Esophagus muscularis mucosa (tissue), 4 donors: ENCODE measurements around the gene MACROD2. TPM values are rescaled to one million over a fixed set of nuclear protein-coding genes. Genes with fewer than 3 reads are reported as not detected.

Experiments used
- DNase-seq: peaks from one replicate; pipeline ENCODE4 v3.0.0-alpha.2; 2017; ENCODE audit errors: extremely low spot score
- H3K27ac ChIP-seq, 4 donors: fragments of 200-600 bp; sonication (generic); replicated peaks in 1 of 4; 1 replicate in 3 of 4; 2 replicates in 1 of 4; pipeline ENCODE4 v1.5.1; 2016 to 2019; ENCODE audit warnings: mild to moderate bottlenecking in 1 of 4
- H3K27me3 ChIP-seq, 4 donors: fragments of 200-600 bp; sonication (generic); one replicate each; pipeline versions ENCODE4 v1.5.1 to v1.6.0; 2016 to 2019
- H3K36me3 ChIP-seq, 4 donors: fragments of 200-600 bp; sonication (generic); one replicate each; pipeline ENCODE4 v1.5.1; 2016 to 2019
- H3K4me1 ChIP-seq, 4 donors: fragments of 200-600 bp; sonication (generic); one replicate each; pipeline ENCODE4 v1.5.1; 2016 to 2019
- H3K4me3 ChIP-seq, 4 donors: fragments of 200-600 bp; sonication (generic); 1 replicate in 2 of 4; 2 replicates in 2 of 4; pipeline ENCODE4 v1.5.1; 2016 to 2019; ENCODE audit warnings: mild to moderate bottlenecking in 4 of 4, moderate library complexity in 1 of 4
- H3K9me3 ChIP-seq, 4 donors: fragments of 200-600 bp; sonication (generic); 1 replicate in 3 of 4; 2 replicates in 1 of 4; pipeline ENCODE4 v1.5.1; 2016 to 2019
- CTCF ChIP-seq, 3 experiments: fragments of 200-600 bp in 2 of 3; fragments of 450-650 bp in 1 of 3; sonication (generic) in 2 of 3; IDR thresholded peaks; one replicate each; pipeline ENCODE4 v1.5.1; 2017 to 2019; ENCODE audit warnings: antibody characterized with exemption in 3 of 3, mild to moderate bottlenecking in 2 of 3, moderate library complexity in 1 of 3
- EP300 ChIP-seq: sonication (generic); formaldehyde crosslinking; IDR thresholded peaks from one replicate; pipeline ENCODE4 v1.6.1; 2017; ENCODE audit warnings: antibody characterized with exemption
- POLR2A ChIP-seq: fragments of 450-650 bp; IDR thresholded peaks from one replicate; pipeline ENCODE4 v1.6.1; 2017; ENCODE audit warnings: antibody characterized with exemption, moderate library complexity, mild to moderate bottlenecking, low read depth
- POLR2AphosphoS5 ChIP-seq, 2 donors: sonication (generic); formaldehyde crosslinking; IDR thresholded peaks; one replicate each; pipeline ENCODE4 v1.6.1; 2017; ENCODE audit warnings: antibody characterized with exemption in 2 of 2
- WGBS: methylation state at CpG from one replicate; pipeline ENCODE4 v1.1.5; 2018; 5-methylcytosine and 5-hydroxymethylcytosine counted together
- intact Hi-C: fragments of 100-400 bp; cut with DNase I; formaldehyde crosslinking; loops from one replicate; pipeline ENCODE4 v1.15.1; 2023
- total RNA-seq, 4 donors: library from RNA; depleted of rRNA; stranded (reverse); fragments of >200 nt; gene quantifications; one replicate each; pipeline versions ENCODE4 v1.1.0 to v1.2.1, GENCODE V29; 2016

Gene MACROD2
- total RNA-seq, 4 donors from 2014 or later, result 1.4 to 3.6 (median 2.6) TPM

- H3K4me3 ChIP-seq, result no peak overlapping the region
- DNase-seq, result no peak
- no peaks in the 10 kb centered on the region for H3K9me3 ChIP-seq
- no peak overlapping the region for H3K27ac ChIP-seq
- H3K27me3 ChIP-seq, result no peaks in the 10 kb centered on the region
- intact Hi-C loops, result no loop called here
- TF ChIP-seq POLR2AphosphoS5 (IDR thresholded peaks at IDR 0.05) (no peak), EP300 (no peak), CTCF (IDR thresholded peaks at IDR 0.05) (no peak), POLR2A (no peak)
- H3K4me1 ChIP-seq, result no peaks in the 10 kb centered on the region
- WGBS, result 87% methylated on average over 3 of the region's 3 CpGs
- H3K36me3 ChIP-seq, result no peaks in the 10 kb centered on the region
Measured at GRCh38 chr20:14732343-14732742, 737.0 kb downstream of the MACROD2 start.

GRCh38 chr20:14732996-14733395 is 737.7 kb downstream of the MACROD2 start:
- 71% methylated on average over 1 of the region's 1 CpG for WGBS
- no peak for DNase-seq
- intact Hi-C loops, result no loop called here
- TF ChIP-seq POLR2AphosphoS5 (IDR thresholded peaks at IDR 0.05) (no peak), POLR2A (no peak), EP300 (no peak), CTCF (IDR thresholded peaks at IDR 0.05) (no peak)
- Histone ChIP-seq H3K9me3 (no peaks in the 10 kb centered on the region), H3K36me3 (no peaks in the 10 kb centered on the region), H3K4me1 (no peaks in the 10 kb centered on the region), H3K27ac (no peak overlapping the region), H3K27me3 (no peaks in the 10 kb centered on the region), H3K4me3 (no peak overlapping the region)

- no peak for DNase-seq
- intact Hi-C loops, result no loop called here
- H3K27me3 ChIP-seq, result no peaks in the 10 kb centered on the region
- H3K36me3 ChIP-seq, result no peaks in the 10 kb centered on the region
- H3K4me1 ChIP-seq, result no peaks in the 10 kb centered on the region
- no peak for TF ChIP-seq EP300
- TF ChIP-seq CTCF (IDR thresholded peaks at IDR 0.05), result no peak
- no peak for TF ChIP-seq POLR2A
- no peak for TF ChIP-seq POLR2AphosphoS5 (IDR thresholded peaks at IDR 0.05)
- H3K4me3 ChIP-seq, result no peak overlapping the region
- H3K9me3 ChIP-seq, result no peaks in the 10 kb centered on the region
- no peak overlapping the region for H3K27ac ChIP-seq
Measured at GRCh38 chr20:14740380-14740779, 745.1 kb downstream of the MACROD2 start.

- intact Hi-C loops, result no loop called here
- Histone ChIP-seq H3K27ac (no peak overlapping the region), H3K4me1 (no peaks in the 10 kb centered on the region), H3K27me3 (no peaks in the 10 kb centered on the region), H3K36me3 (no peaks in the 10 kb centered on the region), H3K4me3 (no peak overlapping the region), H3K9me3 (no peaks in the 10 kb centered on the region)
- no peak for DNase-seq
- TF ChIP-seq POLR2AphosphoS5 (IDR thresholded peaks at IDR 0.05), result no peak
- no peak for TF ChIP-seq CTCF (IDR thresholded peaks at IDR 0.05)
- TF ChIP-seq EP300, result no peak
- TF ChIP-seq POLR2A, result no peak
Measured at GRCh38 chr20:14741616-14742015, 746.3 kb downstream of the MACROD2 start.

GRCh38 chr20:14744723-14745122 is 749.4 kb downstream of the MACROD2 start:
- no peak overlapping the region for H3K4me3 ChIP-seq
- H3K27ac ChIP-seq, result no peak overlapping the region
- no peaks in the 10 kb centered on the region for H3K9me3 ChIP-seq
- H3K4me1 ChIP-seq, result no peaks in the 10 kb centered on the region
- no peak for DNase-seq
- TF ChIP-seq POLR2AphosphoS5 (IDR thresholded peaks at IDR 0.05), result no peak
- no peak for TF ChIP-seq CTCF (IDR thresholded peaks at IDR 0.05)
- TF ChIP-seq POLR2A, result no peak
- TF ChIP-seq EP300, result no peak
- intact Hi-C loops, result no loop called here
- no peaks in the 10 kb centered on the region for H3K27me3 ChIP-seq
- no peaks in the 10 kb centered on the region for H3K36me3 ChIP-seq
- WGBS, result 51% methylated on average over 3 of the region's 3 CpGs
